Activated CD4-positive, alpha-beta T cell treated with anti-CD3 and anti-CD28 coated beads for 4 hours (primary cell): Measurements from ENCODE around the gene FCAR.
"Not testable (repeated sequence)": the region's sequence is repeated elsewhere in the genome, so short reads cannot be mapped to it uniquely, and the experiment has no call there.

ENCODE experiments used
- DNase-seq, 2 donors: peaks; one replicate each; pipeline ENCODE4 v3.0.0-alpha.2; 2020

FCAR gene

DNA sequence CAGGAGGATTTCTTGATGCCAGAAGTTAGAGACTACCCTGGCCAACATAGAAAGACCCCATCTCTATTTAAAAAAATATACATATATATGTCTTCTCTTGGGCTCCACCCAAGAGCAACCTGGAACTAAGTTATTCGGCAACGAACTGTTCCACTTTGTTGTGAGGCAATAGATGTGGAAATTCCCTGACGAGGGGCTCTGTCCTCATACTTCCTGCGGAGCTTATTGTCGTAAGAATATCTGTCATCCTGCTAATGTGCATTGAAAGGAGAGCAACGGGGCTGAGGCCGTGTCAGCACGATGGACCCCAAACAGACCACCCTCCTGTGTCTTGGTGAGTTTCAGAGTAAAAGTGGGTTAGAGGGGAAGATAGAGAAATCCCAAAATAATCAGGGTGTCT lies at the start of gene FCAR:
FCAR (plus strand) TSS at position 246 of the 400 bp plus-strand sequence; CDS start at position 301, 55 bp downstream.
- DNase-seq, result no peak

DNA sequence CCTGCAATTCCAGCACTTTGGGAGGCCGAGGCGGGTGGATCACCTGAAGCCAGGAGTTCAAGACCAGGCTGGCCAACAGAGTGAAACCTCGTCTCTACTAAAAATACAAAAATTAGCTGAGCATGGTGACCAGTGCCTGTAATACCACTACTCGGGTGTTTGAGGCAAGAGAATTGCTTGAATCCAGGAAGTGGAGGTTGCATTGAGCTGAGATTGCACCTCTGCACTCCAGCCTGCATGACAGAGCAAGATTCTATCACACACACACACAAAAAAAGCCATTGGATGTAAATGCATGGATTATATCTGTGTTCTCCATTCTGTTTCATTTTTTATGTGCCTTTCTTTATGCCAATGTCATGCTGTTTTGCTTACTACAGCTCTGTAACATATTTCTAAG lies 49.6 kb upstream of the FCAR start:
- not testable (repeated sequence) for DNase-seq

DNA sequence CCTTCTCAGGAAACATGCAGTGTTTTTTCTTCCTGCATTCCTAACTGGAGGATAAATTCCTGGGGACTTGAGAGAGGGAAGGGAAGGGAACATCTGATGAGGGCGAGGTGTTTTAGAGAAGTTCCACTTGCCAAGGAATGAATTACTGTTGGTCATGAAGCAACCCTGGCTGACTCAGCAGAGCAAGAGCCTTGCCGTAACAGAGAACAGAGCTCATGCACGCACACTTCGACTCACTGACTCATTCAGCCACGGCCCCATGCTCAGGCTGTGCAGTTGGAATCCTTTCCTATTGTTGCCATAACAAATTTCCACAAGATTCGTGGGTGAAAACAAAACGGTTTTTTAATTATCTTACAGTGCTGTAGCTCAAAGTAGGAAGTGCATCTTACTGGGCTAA lies 48.7 kb upstream of the FCAR start:
- not testable (repeated sequence) for DNase-seq

DNA sequence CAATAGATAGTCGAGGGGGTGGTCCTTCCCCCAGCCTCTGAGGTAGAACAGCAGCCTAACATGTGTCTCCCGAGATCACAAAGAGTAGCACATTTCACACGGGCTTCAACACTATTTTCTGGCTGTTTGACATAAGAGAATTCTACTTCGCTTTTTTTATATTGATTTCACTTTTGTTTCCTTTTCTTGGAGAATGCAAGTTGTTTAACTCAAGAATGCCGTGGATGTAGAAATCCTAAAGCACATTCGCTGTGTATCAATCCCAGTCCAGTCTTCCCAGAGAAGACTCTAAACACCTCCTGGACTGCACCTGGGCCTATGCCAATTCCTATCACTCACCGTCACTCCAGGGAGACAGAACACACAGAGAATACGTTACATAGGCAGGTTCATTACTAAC lies 46.0 kb upstream of the FCAR start:
- not testable (repeated sequence) for DNase-seq

DNA sequence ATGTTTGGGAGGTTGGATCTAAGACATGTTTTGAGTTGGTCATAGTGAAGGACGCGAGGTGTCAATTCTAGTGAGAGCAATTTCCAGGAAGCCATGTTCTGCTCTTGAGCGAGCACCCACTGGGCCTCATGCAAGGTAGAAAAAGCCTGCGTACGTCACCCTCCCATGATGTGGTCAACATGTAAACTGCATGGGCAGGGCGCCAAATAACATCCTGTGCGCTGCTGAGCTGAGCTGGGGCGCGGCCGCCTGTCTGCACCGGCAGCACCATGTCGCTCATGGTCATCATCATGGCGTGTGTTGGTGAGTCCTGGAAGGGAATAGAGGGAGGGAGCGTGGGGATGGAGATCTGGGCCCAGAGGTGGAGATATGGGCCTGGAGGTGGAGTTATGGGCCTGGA lies 41.5 kb upstream of the FCAR start, which contains the start of gene KIR2DS4:
KIR2DS4 (plus strand) TSS at position 181 of the 400 bp plus-strand sequence.
- not testable (repeated sequence) for DNase-seq

DNA sequence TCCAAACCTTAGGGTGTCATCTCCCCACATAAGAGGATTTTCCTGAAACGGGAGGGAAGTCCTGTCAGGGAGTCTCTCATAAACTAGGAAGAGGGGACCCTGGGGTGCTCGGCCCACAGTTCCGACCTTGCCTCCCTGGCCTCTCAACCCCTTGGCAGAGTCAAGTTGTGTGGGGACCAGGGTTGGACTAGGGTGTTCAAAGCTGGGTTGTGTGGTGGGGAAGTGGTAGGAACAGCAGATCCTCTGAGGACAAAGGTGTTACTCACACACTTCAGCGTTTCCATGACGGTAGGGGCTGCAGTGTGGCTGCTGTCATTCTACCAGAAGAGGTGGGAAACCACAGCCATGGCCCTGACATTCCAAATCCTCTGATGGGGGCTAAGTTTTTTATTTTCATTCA lies 38.9 kb upstream of the FCAR start:
- DNase-seq, result not testable (repeated sequence)

DNA sequence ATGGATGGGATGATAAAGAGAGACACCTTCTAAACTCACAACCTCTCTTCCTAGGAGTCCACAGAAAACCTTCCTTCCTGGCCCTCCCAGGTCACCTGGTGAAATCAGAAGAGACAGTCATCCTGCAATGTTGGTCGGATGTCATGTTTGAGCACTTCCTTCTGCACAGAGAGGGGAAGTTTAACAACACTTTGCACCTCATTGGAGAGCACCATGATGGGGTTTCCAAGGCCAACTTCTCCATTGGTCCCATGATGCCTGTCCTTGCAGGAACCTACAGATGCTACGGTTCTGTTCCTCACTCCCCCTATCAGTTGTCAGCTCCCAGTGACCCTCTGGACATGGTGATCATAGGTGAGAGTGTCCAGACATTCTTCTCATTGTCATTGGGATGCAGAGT lies 36.5 kb upstream of the FCAR start:
- not testable (repeated sequence) for DNase-seq

DNA sequence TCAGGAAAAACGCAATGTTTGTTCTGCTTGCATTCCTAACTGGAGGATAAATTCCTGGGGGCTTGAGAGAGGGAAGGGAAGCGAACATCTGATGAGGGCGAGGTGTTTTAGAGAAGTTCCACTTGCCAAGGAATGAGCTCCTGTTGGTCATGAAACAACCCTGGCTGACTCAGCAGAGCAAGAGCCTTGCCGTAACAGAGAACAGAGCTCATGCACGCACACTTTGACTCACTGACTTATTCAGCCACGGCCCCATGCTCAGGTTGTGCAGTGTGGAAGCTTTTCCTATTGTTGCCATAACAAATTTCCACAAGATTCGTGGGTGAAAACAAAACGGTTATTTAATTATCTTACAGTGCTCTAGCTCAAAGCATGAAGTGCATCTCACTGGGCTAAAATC lies 30.9 kb upstream of the FCAR start:
- DNase-seq, result not testable (repeated sequence)

DNA sequence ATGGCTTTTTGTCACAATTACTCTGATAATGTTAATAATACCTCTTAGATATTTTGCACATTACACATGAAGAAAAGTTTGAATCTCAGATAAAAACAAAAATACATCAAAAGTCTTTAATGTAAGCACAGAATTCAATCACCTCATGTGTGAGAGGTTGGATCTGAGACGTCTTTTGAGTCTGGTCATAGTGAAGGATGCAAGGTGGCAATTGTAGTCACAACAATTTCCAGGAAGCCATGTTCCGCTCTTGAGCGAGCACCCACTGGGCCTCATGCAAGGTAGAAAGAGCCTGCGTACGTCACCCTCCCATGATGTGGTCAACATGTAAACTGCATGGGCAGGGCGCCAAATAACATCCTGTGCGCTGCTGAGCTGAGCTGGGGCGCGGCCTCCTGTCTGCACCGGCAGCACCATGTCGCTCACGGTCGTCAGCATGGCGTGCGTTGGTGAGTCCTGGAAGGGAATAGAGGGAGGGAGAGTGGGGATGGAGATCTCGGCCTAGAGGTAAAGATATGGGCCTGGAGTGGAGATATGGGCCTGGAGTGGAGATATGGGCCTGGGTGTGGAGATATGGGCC lies 23.9 kb upstream of the FCAR start, which contains the start of gene KIR3DL2:
KIR3DL2 (plus strand) TSS at position 383 of the 580 bp plus-strand sequence; CDS start at position 416, 33 bp downstream.
- not testable (repeated sequence) for DNase-seq

DNA sequence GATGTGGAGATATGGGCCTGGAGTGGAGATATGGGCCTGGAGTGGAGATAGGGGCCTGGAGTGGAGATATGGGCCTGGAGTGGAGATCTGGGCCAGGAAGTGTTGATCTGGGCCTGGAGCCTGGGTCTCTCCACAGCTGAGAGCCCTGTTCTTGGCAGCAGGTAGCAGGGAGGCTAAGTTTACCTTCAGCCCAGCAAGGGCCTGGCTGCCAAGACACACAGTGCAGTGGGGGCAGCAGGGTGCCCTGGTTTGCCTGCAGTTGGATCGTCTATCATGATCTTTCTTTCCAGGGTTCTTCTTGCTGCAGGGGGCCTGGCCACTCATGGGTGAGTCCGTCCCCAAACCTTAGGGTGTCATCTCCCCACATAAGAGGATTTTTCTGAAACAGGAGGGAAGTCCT lies 23.1 kb upstream of the FCAR start:
- no peak for DNase-seq

DNA sequence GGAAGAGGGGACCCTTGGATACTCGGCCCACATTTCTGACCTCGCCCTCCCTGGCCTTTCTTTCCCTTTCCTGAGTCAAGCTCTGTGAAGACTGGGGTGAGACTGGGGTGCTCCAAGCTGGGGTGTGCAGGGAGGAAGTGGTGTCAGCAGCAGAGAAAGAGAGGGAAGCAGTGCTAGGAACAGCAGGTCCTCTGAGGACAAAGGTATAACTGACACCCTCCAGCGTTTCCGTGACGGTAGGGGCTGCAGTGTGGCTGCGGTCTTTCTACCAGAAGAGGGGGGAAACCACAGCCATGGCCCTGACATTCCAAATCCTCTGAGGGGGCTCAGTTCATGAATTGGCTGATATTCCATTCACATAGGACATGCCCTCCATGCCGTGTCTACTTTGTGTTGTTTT lies 22.7 kb upstream of the FCAR start:
- DNase-seq, result no peak

DNA sequence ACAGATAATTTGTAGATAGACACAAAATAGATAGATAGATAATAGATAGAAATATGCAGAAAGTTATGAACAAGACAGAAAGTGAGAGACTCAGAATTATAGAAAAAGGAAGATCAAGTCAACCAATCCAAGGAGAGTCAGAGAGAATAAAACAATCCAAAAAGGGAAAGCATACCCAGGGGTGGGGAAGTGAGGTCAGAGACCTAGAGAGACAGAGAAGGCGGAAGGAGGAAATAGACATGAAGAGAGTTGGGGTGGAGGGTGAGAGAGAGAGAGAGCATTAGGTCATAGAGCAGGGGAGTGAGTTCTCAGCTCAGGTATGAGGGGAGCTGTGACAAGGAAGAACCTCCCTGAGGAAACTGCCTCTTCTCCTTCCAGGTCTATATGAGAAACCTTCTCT lies 18.8 kb upstream of the FCAR start:
- DNase-seq, result not testable (repeated sequence)

DNA sequence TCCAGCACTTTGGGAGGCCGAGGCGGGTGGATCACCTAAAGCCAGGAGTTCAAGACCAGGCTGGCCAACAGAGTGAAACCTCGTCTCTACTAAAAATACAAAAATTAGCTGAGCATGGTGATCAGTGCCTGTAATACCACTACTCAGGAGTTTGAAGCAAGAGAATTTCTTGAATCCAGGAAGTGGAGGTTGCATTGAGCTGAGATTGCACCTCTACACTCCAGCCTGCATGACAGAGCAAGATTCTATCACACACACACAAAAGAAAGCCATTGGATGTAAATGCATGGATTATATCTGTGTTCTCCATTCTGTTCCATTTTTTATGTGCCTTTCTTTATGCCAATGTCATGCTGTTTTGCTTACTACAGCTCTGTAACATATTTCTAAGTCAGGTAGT lies 15.6 kb upstream of the FCAR start:
- DNase-seq, result not testable (repeated sequence)

DNA sequence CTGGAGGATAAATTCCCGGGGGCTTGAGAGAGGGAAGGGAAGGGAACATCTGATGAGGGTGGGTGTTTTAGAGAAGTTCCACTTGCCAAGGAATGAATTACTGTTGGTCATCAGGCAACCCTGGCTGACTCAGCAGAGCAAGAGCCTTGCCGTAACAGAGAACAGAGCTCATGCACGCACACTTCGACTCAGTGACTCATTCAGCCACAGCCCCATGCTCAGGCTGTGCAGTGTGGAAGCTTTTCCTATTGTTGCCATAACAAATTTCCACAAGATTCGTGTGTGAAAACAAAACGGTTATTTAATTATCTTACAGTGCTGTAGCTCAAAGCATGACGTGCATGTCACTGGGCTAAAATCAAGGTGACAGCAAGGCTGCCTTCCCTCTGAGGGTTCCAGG lies 14.6 kb upstream of the FCAR start:
- DNase-seq, result not testable (repeated sequence)

DNA sequence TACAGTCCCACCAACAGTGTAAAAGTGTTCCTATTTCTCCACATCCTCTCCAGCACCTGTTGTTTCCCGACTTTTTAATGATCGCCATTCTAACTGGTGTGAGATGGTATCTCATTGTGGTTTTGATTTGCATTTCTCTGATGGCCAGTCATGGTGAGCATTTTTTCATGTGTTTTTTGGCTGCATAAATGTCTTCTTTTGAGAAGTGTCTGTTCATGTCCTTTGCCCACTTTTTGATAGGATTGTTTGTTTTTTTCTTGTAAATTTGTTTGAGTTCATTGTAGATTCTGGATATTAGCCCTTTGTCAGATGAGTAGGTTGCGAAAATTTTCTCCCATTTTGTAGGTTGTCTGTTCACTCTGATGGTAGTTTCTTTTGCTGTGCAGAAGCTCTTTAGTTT lies 10.6 kb upstream of the FCAR start:
- not testable (repeated sequence) for DNase-seq

DNA sequence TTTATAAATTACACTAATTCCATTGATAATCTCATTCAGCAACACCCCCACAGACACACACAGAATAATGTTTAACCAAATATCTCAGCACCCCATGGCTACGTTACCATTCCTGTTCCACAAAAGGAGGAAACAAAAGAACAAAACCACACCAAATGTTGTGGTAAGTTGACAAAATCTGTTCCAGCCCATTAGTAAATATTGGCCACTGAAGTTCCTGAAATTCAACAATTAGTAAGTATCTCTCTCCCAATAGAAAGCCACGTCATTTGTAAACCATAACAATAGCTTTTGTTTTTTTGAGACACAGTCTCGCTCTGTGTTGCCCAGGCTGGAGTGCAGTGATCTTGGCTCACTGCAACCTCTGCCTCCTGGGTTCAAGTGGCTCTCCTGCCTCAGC lies 2.3 kb upstream of the FCAR start:
- DNase-seq, result no peak

DNA sequence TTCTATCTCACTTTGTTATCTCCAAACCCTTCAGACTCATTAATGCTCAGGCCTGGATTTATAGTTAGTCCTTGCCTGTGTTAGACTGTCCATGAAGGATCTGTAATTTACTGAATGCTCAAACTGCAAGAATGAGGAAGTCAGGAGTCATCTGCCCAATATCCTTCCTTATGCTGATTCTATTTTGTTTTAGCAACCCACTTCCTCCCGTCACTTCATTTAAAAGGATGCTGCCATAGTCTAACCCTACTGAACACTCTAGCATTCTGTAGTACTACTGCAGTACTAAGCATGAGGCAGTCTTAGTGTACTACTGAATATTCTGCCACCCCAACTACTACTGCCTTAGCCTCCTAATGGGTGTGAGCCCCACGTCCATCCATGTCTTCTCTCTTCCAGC lies 1.5 kb downstream of the FCAR start:
- no peak for DNase-seq

DNA sequence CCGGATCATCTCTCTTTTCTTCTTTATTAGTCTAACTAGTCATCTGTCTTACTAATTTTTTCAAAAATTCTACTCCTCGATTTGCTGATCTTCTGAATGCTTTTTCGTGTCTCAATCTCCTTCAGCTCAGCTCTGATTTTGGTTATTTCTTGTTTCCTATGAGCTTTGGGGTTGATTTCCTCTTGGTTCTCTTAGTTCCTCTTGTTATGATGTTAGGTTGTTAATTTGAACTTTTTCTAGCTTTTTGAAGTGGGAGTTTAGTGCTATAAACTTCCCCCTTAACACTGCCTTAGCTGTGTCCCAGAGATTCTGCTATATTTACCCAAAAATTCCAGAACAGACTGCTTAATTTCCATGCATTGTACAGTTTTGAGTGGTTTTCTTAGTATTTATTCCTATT lies 3.4 kb downstream of the FCAR start:
- DNase-seq, result no peak

DNA sequence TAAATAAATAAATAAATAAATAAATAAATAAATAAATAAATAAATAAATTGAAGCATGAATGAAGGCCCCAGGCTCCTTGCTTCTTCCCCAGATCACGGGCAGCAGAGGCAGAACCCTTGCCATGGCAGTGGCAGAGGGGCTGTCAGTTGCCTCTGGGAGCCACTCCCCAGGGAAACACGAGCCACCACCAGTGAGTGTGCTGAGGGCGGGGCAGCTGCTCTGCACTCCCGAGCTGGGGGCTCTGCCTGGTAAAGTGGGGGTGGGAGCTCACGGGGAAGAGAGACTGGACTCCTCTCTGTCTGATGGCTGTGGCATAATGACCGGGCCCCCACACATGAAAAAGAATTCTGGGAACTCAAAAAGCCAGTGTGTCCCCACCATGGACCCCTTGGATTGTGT lies 7.8 kb downstream of the FCAR start:
- no peak for DNase-seq

DNA sequence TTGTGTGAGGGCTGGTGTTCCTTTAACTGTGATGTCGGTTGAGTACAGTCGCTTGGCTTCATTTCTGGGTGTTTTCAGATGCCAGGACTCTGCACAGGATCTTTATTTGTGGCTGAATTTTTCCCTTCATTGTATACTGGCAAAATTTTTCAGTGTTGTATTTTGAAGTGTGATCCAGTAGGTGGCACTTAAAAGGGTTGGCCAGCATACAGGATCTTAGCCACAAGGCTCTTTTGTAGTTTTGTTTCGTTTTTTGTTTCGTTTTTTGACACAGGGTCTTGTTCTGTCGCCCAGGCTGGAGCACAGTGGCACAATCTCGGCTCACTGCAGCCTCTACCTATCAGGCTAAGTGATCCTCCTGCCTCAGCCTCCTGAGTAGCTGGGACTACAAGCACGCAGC lies 8.7 kb downstream of the FCAR start:
- DNase-seq, result no peak

DNA sequence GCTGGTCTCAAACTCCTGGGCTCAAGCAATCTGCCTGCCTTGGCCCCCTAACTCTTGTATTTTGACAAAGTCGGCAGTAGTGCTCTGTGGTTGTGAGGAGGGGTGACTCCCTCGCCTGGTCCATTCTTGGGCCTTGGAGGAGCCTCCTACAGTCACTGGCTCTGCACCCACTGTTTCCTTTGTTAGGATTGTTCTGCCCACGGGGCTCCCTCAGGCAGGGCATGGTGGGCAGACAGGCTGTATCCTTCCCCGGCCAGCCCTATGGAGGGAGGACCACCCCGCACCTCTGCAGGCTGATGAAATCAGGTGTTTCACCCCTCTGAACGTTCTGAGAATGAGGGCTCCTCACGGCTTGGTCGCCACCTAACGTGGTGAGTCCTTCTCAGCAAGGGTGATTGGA lies 9.2 kb downstream of the FCAR start:
- no peak for DNase-seq

DNA sequence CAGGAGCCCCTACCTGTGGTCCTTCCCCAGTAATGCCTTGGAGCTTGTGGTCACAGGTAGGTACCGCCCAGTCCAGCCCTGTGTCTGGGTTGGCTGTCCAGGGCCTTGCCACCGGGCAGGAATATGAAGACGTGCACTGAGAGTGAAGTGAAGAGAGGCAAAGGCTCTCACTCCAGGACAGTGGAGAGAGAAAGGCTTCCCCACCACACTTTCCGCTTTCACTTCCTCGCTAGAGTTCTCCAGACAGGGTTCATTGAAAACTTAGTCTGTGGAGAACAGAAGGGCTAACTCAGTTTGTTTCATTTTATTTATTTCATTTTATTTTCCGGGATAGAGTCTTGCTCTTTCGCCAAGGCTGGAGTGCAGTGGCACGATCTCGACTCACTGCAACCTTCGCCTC lies 14.2 kb downstream of the FCAR start:
- no peak for DNase-seq

DNA sequence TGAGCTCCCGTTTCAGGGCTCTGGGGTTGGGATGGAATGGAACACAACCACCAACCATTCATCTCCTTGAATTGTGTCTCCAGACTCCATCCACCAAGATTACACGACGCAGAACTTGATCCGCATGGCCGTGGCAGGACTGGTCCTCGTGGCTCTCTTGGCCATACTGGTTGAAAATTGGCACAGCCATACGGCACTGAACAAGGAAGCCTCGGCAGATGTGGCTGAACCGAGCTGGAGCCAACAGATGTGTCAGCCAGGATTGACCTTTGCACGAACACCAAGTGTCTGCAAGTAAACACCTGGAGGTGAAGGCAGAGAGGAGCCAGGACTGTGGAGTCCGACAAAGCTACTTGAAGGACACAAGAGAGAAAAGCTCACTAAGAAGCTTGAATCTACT lies 15.5 kb downstream of the FCAR start:
- no peak for DNase-seq

DNA sequence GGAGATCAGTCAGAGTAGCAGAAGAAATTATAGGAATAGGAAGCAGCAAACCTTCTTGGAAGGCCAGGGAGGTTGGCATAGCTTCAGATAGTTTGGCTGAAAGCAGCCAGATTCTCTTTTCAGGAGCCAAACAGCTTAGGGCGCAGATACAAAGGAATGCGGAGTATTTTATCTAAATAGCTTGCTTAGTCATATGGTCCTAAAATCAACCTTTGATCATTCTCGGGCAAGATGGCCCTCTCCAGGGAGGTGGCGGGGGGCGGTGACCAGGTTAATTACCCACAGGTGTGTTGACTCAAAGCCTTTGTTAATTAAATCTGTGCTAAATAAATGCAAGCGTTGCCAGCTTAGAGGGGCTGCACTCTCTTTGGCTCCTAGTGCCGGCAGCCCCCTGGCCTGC lies 19.4 kb downstream of the FCAR start:
- no peak for DNase-seq

DNA sequence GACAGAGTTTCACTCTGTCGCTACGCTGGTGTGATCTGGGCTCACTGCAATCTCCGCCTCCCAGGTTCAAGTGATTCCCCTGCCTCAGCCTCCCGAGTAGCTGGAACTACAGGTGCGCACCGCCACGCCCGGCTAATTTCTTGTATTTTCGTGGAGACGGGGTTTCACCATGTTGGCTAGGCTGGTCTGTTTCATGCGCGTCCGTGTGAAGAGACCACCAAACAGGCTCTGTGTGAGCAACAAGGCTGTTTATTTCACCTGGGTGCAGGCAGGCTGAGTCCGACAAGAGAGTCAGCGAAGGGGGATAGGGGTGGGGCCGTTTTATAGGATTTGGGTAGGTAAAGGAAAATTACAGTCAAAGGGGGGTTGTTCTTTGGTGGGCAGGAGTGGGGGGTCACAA lies 20.1 kb downstream of the FCAR start:
- DNase-seq, result not testable (repeated sequence)
